SK-N-SH treated with all-trans-retinoic acid at 6 μM for 48 hours (cell line): ENCODE results near the gene KIR2DL3.

Source experiments
- BACH2 ChIP-seq: fragments of 250-450 bp; sonication (Bioruptor Pico); IDR thresholded peaks from 2 replicates; pipeline ENCODE4 v1.9.0; 2021; ENCODE audit warnings: mild to moderate bottlenecking, borderline replicate concordance
- CREB5 ChIP-seq: fragments of 250-450 bp; sonication (Bioruptor Pico); IDR thresholded peaks from 2 replicates; pipeline ENCODE4 v1.5.1; 2020; ENCODE audit warnings: low read depth, mild to moderate bottlenecking, moderate library complexity
- ESRRG ChIP-seq: fragments of 250-450 bp; sonication (Bioruptor Pico); IDR thresholded peaks from 2 replicates; pipeline ENCODE4 v1.6.1; 2021; ENCODE audit warnings: mild to moderate bottlenecking
- PPARA ChIP-seq: fragments of 250-450 bp; sonication (Bioruptor Pico); IDR thresholded peaks from 2 replicates; pipeline ENCODE4 v1.5.0; 2020; ENCODE audit warnings: mild to moderate bottlenecking, borderline replicate concordance
- TOX ChIP-seq: fragments of 250-450 bp; sonication (Bioruptor Pico); IDR thresholded peaks from 2 replicates; pipeline ENCODE4 v1.8.0; 2021; ENCODE audit warnings: mild to moderate bottlenecking, moderate library complexity, borderline replicate concordance
- TSHZ2 ChIP-seq: fragments of 250-450 bp; sonication (Bioruptor Pico); IDR thresholded peaks from 2 replicates; pipeline ENCODE4 v1.5.0; 2020; ENCODE audit warnings: mild to moderate bottlenecking, moderate library complexity
- ZC3H10 ChIP-seq: fragments of 250-450 bp; sonication (Bioruptor Pico); IDR thresholded peaks from 2 replicates; pipeline ENCODE4 v1.5.1; 2021; ENCODE audit warnings: mild to moderate bottlenecking, moderate library complexity
- ZFP3 ChIP-seq: fragments of 250-450 bp; sonication (Bioruptor Pico); IDR thresholded peaks from 2 replicates; pipeline ENCODE4 v1.5.0; 2020; ENCODE audit warnings: mild to moderate bottlenecking, moderate library complexity
- ZFP30 ChIP-seq: fragments of 450-650 bp; formaldehyde crosslinking; IDR thresholded peaks from 2 replicates; pipeline ENCODE4 v1.5.0; 2022; ENCODE audit warnings: mild to moderate bottlenecking, moderate library complexity
- ZNF565 ChIP-seq: fragments of 450-650 bp; formaldehyde crosslinking; conservative IDR thresholded peaks from 2 replicates; pipeline ENCODE4 v1.5.0; 2020; ENCODE audit warnings: low read depth, mild to moderate bottlenecking, moderate library complexity

- TF ChIP-seq ZFP30 (CRISPR knock-in tag) (no peak), ZC3H10 (CRISPR knock-in tag) (no peak), BACH2 (CRISPR knock-in tag) (no peak), ZFP3 (CRISPR knock-in tag) (no peak), TSHZ2 (CRISPR knock-in tag) (no peak), ZNF565 (CRISPR knock-in tag) (no peak), CREB5 (CRISPR knock-in tag) (no peak), ESRRG (CRISPR knock-in tag) (no peak), TOX (no peak), PPARA (CRISPR knock-in tag) (no peak)
Measured at GRCh38 chr19:54694648-54695047, 43.7 kb upstream of the KIR2DL3 start.
